ENCODE measurements around the gene PTPRO.

DNA sequence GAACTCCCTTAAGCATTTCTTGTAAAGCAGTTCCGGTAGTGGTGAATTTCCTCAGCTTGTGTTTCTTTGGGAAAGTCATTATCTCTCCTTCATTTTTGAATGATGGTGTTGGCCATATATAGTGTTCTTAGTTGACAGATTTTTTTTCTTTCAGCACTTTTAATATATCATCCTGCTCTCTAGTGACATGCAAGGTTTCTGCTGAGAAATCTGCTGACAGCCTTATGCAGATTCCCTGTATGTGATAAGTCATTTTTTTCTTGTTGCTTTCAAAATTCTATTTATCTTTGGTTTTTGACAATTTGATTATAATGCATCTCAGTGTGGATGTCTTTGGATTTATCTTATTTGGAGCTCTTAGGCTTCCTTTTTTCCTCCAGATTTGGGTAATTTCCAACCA, 135.7 kb downstream of the PTPRO start:
- TF ChIP-seq POLR2AphosphoS5 (IDR thresholded peaks at IDR 0.05; ENCODE audit: low read depth, low read length) (no peak), POLR2A (IDR thresholded peaks at IDR 0.05; ENCODE audit: low read depth, low read length) (no peak), TAF1 (IDR thresholded peaks at IDR 0.05; ENCODE audit: borderline replicate concordance, low read depth, low read length) (no peak)
